Measurements from ENCODE around the gene GNG2. TPM values are rescaled to one million over a fixed set of nuclear protein-coding genes. Genes with fewer than 3 reads are reported as not detected.

The GNG2 gene
- total RNA-seq, 1 experiment from 2014 or later, result 9.3 TPM

DNA sequence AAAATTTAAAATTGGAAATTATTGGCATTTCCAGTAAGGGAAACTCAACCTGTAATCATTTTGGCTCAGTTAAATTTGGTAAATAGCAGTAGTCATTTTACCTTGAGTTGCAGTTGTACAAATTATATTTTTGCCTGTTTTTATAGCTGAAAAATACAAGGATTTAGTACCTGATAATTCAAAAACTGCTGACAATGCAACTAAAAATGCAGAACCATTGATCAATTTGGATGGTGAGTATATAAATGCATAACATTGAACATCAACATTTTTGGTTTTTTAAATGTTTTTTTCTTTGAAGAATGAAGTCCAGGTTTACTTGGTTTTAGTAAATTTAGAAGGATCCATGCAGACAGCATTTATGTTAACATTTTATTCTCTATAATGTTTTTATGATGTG lies 137.9 kb downstream of the GNG2 start:
- no TSS peak for BruUV-seq (replicated peaks)
- Histone ChIP-seq H3K9ac (ENCODE audit: low read length) (no peak overlapping the region), H3K36me3 (ENCODE audit: low read depth, low read length) (peaks cover 84% of the 10 kb centered on the region), H3K79me2 (ENCODE audit: low read length) (peaks cover 20% of the 10 kb centered on the region), H3K27ac (ENCODE audit: low read length) (no peak overlapping the region), H3K9me2 (replicated peaks; ENCODE audit: low read length) (no peaks in the 10 kb centered on the region), H3K4me2 (ENCODE audit: low read length) (no peak overlapping the region), H2AFZ (ENCODE audit: low read length) (no peak overlapping the region), H3F3A (ENCODE audit: low read length, unreplicated experiment) (no peaks in the 10 kb centered on the region), H3K9me3 (ENCODE audit: low read length) (no peaks in the 10 kb centered on the region), H3K27me3 (ENCODE audit: low read length) (no peaks in the 10 kb centered on the region), H3K4me3 (ENCODE audit: low read length) (no peak overlapping the region), H3K4me1 (ENCODE audit: insufficient read depth, low read length) (peaks cover 13% of the 10 kb centered on the region; the same call in 1 of the 2 replicates), H4K20me1 (ENCODE audit: low read length) (0 out of 2 replicates have a peak, but pooled peaks cover 4% of the 10 kb centered on the region)
- no peak for DNase-seq
- ChIA-PET CTCF (interaction anchor here (0.5 kb wide), 1 partner anchor 493 kb away, joined by 7 read pairs; no protein-coding TSS in a partner anchor), POLR2A (ENCODE audit: unreplicated experiment) (no interaction called here)
- intact Hi-C loops (cut with micrococcal nuclease), result loop anchor here (5.0 kb wide), 1 partner anchor 474 kb away; no protein-coding TSS in a partner anchor
- TF ChIP-seq, protein P1, sequence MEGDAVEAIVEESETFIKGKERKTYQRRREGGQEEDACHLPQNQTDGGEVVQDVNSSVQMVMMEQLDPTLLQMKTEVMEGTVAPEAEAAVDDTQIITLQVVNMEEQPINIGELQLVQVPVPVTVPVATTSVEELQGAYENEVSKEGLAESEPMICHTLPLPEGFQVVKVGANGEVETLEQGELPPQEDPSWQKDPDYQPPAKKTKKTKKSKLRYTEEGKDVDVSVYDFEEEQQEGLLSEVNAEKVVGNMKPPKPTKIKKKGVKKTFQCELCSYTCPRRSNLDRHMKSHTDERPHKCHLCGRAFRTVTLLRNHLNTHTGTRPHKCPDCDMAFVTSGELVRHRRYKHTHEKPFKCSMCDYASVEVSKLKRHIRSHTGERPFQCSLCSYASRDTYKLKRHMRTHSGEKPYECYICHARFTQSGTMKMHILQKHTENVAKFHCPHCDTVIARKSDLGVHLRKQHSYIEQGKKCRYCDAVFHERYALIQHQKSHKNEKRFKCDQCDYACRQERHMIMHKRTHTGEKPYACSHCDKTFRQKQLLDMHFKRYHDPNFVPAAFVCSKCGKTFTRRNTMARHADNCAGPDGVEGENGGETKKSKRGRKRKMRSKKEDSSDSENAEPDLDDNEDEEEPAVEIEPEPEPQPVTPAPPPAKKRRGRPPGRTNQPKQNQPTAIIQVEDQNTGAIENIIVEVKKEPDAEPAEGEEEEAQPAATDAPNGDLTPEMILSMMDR (conservative IDR thresholded peaks at IDR 0.05; ENCODE audit: low read depth, low read length), result no peak
- TF ChIP-seq EZH2phosphoT487 (IDR thresholded peaks at IDR 0.05; ENCODE audit: borderline replicate concordance, low read length) (no peak), EZH2 (IDR thresholded peaks at IDR 0.05; ENCODE audit: low read length, unreplicated experiment) (no peak)
- ATAC-seq, result no peak

DNA sequence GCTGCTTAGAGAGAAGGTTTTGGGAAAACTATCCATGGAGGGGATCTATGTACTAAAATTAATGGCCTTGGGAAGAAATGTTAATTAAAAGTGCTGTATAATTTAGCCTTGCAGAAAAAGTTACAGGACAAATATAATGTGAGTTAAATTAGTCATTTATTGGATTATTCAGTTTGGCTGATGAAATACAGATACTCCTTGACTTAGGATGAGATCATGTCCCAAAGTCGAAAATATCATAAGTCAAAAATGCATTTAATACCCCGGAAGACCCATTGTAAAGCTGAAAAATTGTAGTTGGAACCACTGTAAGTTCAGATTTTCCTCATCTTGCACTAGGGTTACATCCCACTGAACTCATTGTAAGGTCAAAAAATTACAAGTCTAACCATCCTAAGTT lies 138.7 kb downstream of the GNG2 start:
- no peaks in the 10 kb centered on the region for H3K27me3 ChIP-seq (ENCODE audit: low read length)
- H3K36me3 ChIP-seq (ENCODE audit: low read depth, low read length), result peaks cover 84% of the 10 kb centered on the region
- no peak overlapping the region for H2AFZ ChIP-seq (ENCODE audit: low read length)
- H3K9me3 ChIP-seq (ENCODE audit: low read length), result no peaks in the 10 kb centered on the region
- CTCF ChIA-PET, result no interaction called here
- H3K4me3 ChIP-seq (ENCODE audit: low read length), result no peak overlapping the region
- H3K4me1 ChIP-seq (ENCODE audit: insufficient read depth, low read length), result peaks cover 13% of the 10 kb centered on the region; the same call in 1 of the 2 replicates
- no peak for TF ChIP-seq EZH2phosphoT487 (IDR thresholded peaks at IDR 0.05; ENCODE audit: borderline replicate concordance, low read length)
- TF ChIP-seq EZH2 (IDR thresholded peaks at IDR 0.05; ENCODE audit: low read length, unreplicated experiment), result no peak
- TF ChIP-seq, protein P1 (conservative IDR thresholded peaks at IDR 0.05; ENCODE audit: low read depth, low read length), result no peak
- no peak overlapping the region for H3K4me2 ChIP-seq (ENCODE audit: low read length)
- H3K79me2 ChIP-seq (ENCODE audit: low read length), result peaks cover 15% of the 10 kb centered on the region
- DNase-seq (peak; percentile 19), ATAC-seq (peak; percentile 20; the same call in 1 of the 2 replicates)
- no peaks in the 10 kb centered on the region for H3K9me2 ChIP-seq (replicated peaks; ENCODE audit: low read length)
- H3K27ac ChIP-seq (ENCODE audit: low read length), result no peak overlapping the region
- 0 out of 2 replicates have a peak, but pooled peaks cover 4% of the 10 kb centered on the region for H4K20me1 ChIP-seq (ENCODE audit: low read length)
- intact Hi-C loops (cut with micrococcal nuclease), result loop anchor here (5.0 kb wide), 1 partner anchor 473 kb away; no protein-coding TSS in a partner anchor
- H3F3A ChIP-seq (ENCODE audit: low read length, unreplicated experiment), result no peaks in the 10 kb centered on the region
- no peak overlapping the region for H3K9ac ChIP-seq (ENCODE audit: low read length)
- POLR2A ChIA-PET (ENCODE audit: unreplicated experiment), result no interaction called here
- BruUV-seq (replicated peaks), result no TSS peak

DNA sequence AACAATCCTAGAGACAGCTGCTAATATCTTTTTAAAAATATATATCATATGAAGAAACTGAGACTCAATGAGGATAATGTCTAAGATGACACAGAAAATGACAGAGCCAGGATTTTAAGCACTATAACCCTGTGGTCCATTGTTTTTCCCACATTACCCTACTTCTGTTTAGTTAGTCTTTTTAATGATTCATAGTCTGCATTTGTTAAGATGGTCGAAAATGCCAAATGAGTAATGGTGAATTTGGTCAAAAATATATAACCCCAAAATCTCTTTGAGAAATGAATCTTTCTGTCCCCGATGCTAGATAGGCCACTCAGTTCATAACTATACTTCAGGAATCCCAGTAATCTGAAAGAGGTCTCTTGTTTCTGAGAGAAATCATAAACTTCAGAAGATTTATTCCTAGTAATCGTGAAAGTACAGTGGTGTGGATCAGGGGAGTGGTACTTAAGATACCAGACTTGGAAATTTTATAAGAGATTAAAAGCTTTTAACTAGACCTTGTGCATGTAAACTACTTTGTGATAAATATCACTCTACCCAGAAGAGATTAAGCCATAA lies 139.7 kb downstream of the GNG2 start:
- no peak for TF ChIP-seq EZH2 (IDR thresholded peaks at IDR 0.05; ENCODE audit: low read length, unreplicated experiment)
- TF ChIP-seq, protein P1 (conservative IDR thresholded peaks at IDR 0.05; ENCODE audit: low read depth, low read length), result no peak
- TF ChIP-seq EZH2phosphoT487 (IDR thresholded peaks at IDR 0.05; ENCODE audit: borderline replicate concordance, low read length), result no peak
- Histone ChIP-seq H3K9me2 (replicated peaks; ENCODE audit: low read length) (no peaks in the 10 kb centered on the region), H3K4me1 (ENCODE audit: insufficient read depth, low read length) (peaks cover 13% of the 10 kb centered on the region; the same call in 1 of the 2 replicates), H2AFZ (ENCODE audit: low read length) (no peak overlapping the region), H3F3A (ENCODE audit: low read length, unreplicated experiment) (no peaks in the 10 kb centered on the region), H3K4me2 (ENCODE audit: low read length) (no peak overlapping the region), H3K79me2 (ENCODE audit: low read length) (peaks cover 13% of the 10 kb centered on the region), H3K27me3 (ENCODE audit: low read length) (no peaks in the 10 kb centered on the region), H3K36me3 (ENCODE audit: low read depth, low read length) (peaks cover 85% of the 10 kb centered on the region), H3K27ac (ENCODE audit: low read length) (no peak overlapping the region), H3K9ac (ENCODE audit: low read length) (no peak overlapping the region), H3K4me3 (ENCODE audit: low read length) (no peak overlapping the region), H4K20me1 (ENCODE audit: low read length) (0 out of 2 replicates have a peak, but pooled peaks cover 4% of the 10 kb centered on the region), H3K9me3 (ENCODE audit: low read length) (no peaks in the 10 kb centered on the region)
- POLR2A ChIA-PET (ENCODE audit: unreplicated experiment), result no interaction called here
- CTCF ChIA-PET, result no interaction called here
- BruUV-seq (replicated peaks), result no TSS peak
- DNase-seq (no peak), ATAC-seq (no peak)
- intact Hi-C loops (cut with micrococcal nuclease), result no loop called here
